HUES6 (cell line): Measurements from ENCODE around the gene TCL1B.
"Not testable (repeated sequence)": the region's sequence is repeated elsewhere in the genome, so short reads cannot be mapped to it uniquely, and the experiment has no call there.

Source experiments
- H3K27ac ChIP-seq: 2 replicates; pipeline ENCODE4 v1.7.0; 2013; ENCODE audit warnings: low read depth, mild to moderate bottlenecking, low read length, inconsistent platforms
- H3K27me3 ChIP-seq: 2 replicates; pipeline ENCODE4 v1.6.1; 2013; ENCODE audit warnings: low read length; ENCODE audit not compliant: control insufficient read depth, insufficient read depth
- H3K36me3 ChIP-seq: 2 replicates; pipeline ENCODE4 v1.6.1; 2013; ENCODE audit warnings: low read length; ENCODE audit not compliant: control insufficient read depth, insufficient read depth
- H3K4me1 ChIP-seq: 2 replicates; pipeline ENCODE4 v1.6.1; 2013; ENCODE audit warnings: low read length; ENCODE audit not compliant: control insufficient read depth, insufficient read depth
- H3K4me3 ChIP-seq: 2 replicates; pipeline ENCODE4 v1.5.1; 2013; ENCODE audit warnings: low read depth, low read length
- H3K9ac ChIP-seq: one replicate; pipeline ENCODE4 v1.6.1; 2013; ENCODE audit warnings: mild to moderate bottlenecking, low read length
- H3K9me3 ChIP-seq: 2 replicates; pipeline ENCODE4 v1.6.1; 2013; ENCODE audit warnings: low read depth, low read length; ENCODE audit not compliant: control insufficient read depth, insufficient read depth

The TCL1B gene

GRCh38 chr14:95657454-95657853 lies 28.8 kb upstream of the TCL1B start:
- Histone ChIP-seq H3K9me3 (no peaks in the 10 kb centered on the region), H3K27me3 (no peaks in the 10 kb centered on the region), H3K36me3 (no peaks in the 10 kb centered on the region), H3K4me1 (peaks cover 31% of the 10 kb centered on the region), H3K9ac (no peak overlapping the region), H3K27ac (no peak overlapping the region), H3K4me3 (no peak overlapping the region)

- peaks cover 36% of the 10 kb centered on the region for H3K4me1 ChIP-seq
- no peak overlapping the region for H3K9ac ChIP-seq
- H3K27ac ChIP-seq, result no peak overlapping the region
- H3K27me3 ChIP-seq, result no peaks in the 10 kb centered on the region
- H3K36me3 ChIP-seq, result no peaks in the 10 kb centered on the region
- no peak overlapping the region for H3K4me3 ChIP-seq
- no peaks in the 10 kb centered on the region for H3K9me3 ChIP-seq
These were observed 26.8 kb upstream of the TCL1B start for GRCh38 chr14:95659293-95659989.

- peaks cover 36% of the 10 kb centered on the region for H3K4me1 ChIP-seq
- no peak overlapping the region for H3K4me3 ChIP-seq
- H3K27me3 ChIP-seq, result no peaks in the 10 kb centered on the region
- no peaks in the 10 kb centered on the region for H3K36me3 ChIP-seq
- H3K9ac ChIP-seq, result no peak overlapping the region
- H3K9me3 ChIP-seq, result no peaks in the 10 kb centered on the region
- no peak overlapping the region for H3K27ac ChIP-seq
These were observed 26.2 kb upstream of the TCL1B start for GRCh38 chr14:95659990-95660385.

- peaks cover 31% of the 10 kb centered on the region for H3K4me1 ChIP-seq
- H3K9me3 ChIP-seq, result no peaks in the 10 kb centered on the region
- H3K27ac ChIP-seq, result no peak overlapping the region
- H3K36me3 ChIP-seq, result no peaks in the 10 kb centered on the region
- H3K27me3 ChIP-seq, result no peaks in the 10 kb centered on the region
- H3K4me3 ChIP-seq, result no peak overlapping the region
- no peak overlapping the region for H3K9ac ChIP-seq
These were observed 25.3 kb upstream of the TCL1B start for GRCh38 chr14:95660651-95661515.

GRCh38 chr14:95662376-95663186 lies 23.6 kb upstream of the TCL1B start:
- Histone ChIP-seq H3K9me3 (no peaks in the 10 kb centered on the region), H3K9ac (no peak overlapping the region), H3K36me3 (no peaks in the 10 kb centered on the region), H3K4me1 (peaks cover 42% of the 10 kb centered on the region), H3K27me3 (no peaks in the 10 kb centered on the region), H3K27ac (no peak overlapping the region), H3K4me3 (no peak overlapping the region)

- Histone ChIP-seq H3K9me3 (no peaks in the 10 kb centered on the region), H3K27ac (no peak overlapping the region), H3K27me3 (peaks cover 4% of the 10 kb centered on the region; the same call in 1 of the 2 replicates), H3K9ac (no peak overlapping the region), H3K36me3 (no peaks in the 10 kb centered on the region), H3K4me3 (no peak overlapping the region), H3K4me1 (peaks cover 39% of the 10 kb centered on the region)
These were observed 22.9 kb upstream of the TCL1B start for GRCh38 chr14:95663226-95663797.

GRCh38 chr14:95664066-95664465 lies 22.2 kb upstream of the TCL1B start:
- H3K4me3 ChIP-seq, result no peak overlapping the region
- H3K27ac ChIP-seq, result no peak overlapping the region
- no peak overlapping the region for H3K9ac ChIP-seq

GRCh38 chr14:95664546-95664945 lies 21.7 kb upstream of the TCL1B start:
- H3K9me3 ChIP-seq, result no peaks in the 10 kb centered on the region
- H3K36me3 ChIP-seq, result no peaks in the 10 kb centered on the region
- H3K4me1 ChIP-seq, result peaks cover 39% of the 10 kb centered on the region
- H3K27me3 ChIP-seq, result peaks cover 11% of the 10 kb centered on the region; the same call in 1 of the 2 replicates
- no peak overlapping the region for H3K9ac ChIP-seq
- H3K4me3 ChIP-seq, result no peak overlapping the region
- H3K27ac ChIP-seq, result no peak overlapping the region

More at GRCh38 chr14:95664066-95664465, 22.2 kb upstream of the TCL1B start:
- Histone ChIP-seq H3K27me3 (peaks cover 11% of the 10 kb centered on the region; the same call in 1 of the 2 replicates), H3K4me1 (peaks cover 39% of the 10 kb centered on the region), H3K36me3 (no peaks in the 10 kb centered on the region), H3K9me3 (no peaks in the 10 kb centered on the region)

GRCh38 chr14:95665530-95665929 lies 20.7 kb upstream of the TCL1B start:
- peaks cover 37% of the 10 kb centered on the region for H3K4me1 ChIP-seq
- peaks cover 14% of the 10 kb centered on the region; the same call in 1 of the 2 replicates for H3K27me3 ChIP-seq
- not testable (repeated sequence) for H3K4me3 ChIP-seq, H3K27ac ChIP-seq, H3K9ac ChIP-seq, H3K36me3 ChIP-seq, H3K9me3 ChIP-seq

- H3K27ac ChIP-seq, result no peak overlapping the region
- no peaks in the 10 kb centered on the region for H3K36me3 ChIP-seq
- H3K9me3 ChIP-seq, result no peaks in the 10 kb centered on the region
- H3K4me3 ChIP-seq, result no peak overlapping the region
- H3K27me3 ChIP-seq, result peaks cover 21% of the 10 kb centered on the region
- no peak overlapping the region for H3K9ac ChIP-seq
- peaks cover 33% of the 10 kb centered on the region for H3K4me1 ChIP-seq
These were observed 19.8 kb upstream of the TCL1B start for GRCh38 chr14:95666450-95666849.
